Measurements from ENCODE around the gene IPCEF1. TPM values are rescaled to one million over a fixed set of nuclear protein-coding genes. Genes with fewer than 3 reads are reported as not detected.

The IPCEF1 gene
- polyA plus RNA-seq, 3 donors, result 14.7 to 29.7 (median 16.5) TPM

DNA sequence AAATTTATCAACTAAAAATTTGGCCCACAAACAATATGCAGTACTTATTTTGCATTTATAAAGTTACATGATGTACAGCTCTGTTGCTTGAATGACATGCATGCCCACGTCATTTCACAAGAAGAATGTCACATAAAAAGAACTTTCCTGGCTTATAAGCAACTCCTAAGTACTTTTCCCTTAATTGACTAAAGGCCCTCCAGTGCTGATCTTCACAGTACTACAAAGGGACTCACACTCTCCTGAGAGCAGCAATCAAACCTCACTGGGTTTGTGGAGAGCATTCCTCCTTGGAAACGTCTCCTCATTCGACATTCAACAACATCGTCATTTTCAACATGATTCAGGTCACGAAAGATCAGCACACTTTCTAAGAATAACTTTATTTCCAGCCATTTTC is 111.1 kb downstream of the IPCEF1 start:
- no peaks in the 10 kb centered on the region for H3K27me3 ChIP-seq (ENCODE audit: control insufficient read depth in 2 of 2, insufficient read depth in 2 of 2, low read length in 2 of 2)
- TF ChIP-seq, protein P1, sequence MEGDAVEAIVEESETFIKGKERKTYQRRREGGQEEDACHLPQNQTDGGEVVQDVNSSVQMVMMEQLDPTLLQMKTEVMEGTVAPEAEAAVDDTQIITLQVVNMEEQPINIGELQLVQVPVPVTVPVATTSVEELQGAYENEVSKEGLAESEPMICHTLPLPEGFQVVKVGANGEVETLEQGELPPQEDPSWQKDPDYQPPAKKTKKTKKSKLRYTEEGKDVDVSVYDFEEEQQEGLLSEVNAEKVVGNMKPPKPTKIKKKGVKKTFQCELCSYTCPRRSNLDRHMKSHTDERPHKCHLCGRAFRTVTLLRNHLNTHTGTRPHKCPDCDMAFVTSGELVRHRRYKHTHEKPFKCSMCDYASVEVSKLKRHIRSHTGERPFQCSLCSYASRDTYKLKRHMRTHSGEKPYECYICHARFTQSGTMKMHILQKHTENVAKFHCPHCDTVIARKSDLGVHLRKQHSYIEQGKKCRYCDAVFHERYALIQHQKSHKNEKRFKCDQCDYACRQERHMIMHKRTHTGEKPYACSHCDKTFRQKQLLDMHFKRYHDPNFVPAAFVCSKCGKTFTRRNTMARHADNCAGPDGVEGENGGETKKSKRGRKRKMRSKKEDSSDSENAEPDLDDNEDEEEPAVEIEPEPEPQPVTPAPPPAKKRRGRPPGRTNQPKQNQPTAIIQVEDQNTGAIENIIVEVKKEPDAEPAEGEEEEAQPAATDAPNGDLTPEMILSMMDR (IDR thresholded peaks at IDR 0.05), result no peak
- no peak overlapping the region for H2AFZ ChIP-seq (ENCODE audit: insufficient read depth, low read depth, low read length, poor library complexity, severe bottlenecking)
- H3K79me2 ChIP-seq (ENCODE audit: insufficient read depth, low read length), result peaks cover 93% of the 10 kb centered on the region
- no peak overlapping the region for H3K4me2 ChIP-seq (replicated peaks; ENCODE audit: extremely low read depth, low read length, poor library complexity, severe bottlenecking)
- 100% methylated on average over 1 of the region's 5 CpGs for WGBS (ENCODE audit: insufficient coverage)
- no peak for DNase-seq
- Mint-ChIP-seq H3K27me3 (ENCODE audit: low read depth in 3 of 3) (peaks cover 0 to 1% (median 0%) of the 10 kb centered on the region in 3 donors), H3K36me3 (peaks cover 53 to 63% of the 10 kb centered on the region in 2 donors), H3K9me3 (no peaks in the 10 kb centered on the region), H3K4me3 (peak overlapping the region in 1 of 2 donors; percentile 7), H3K4me1 (peaks cover 47% of the 10 kb centered on the region), H3K27ac (peak overlapping the region in 2 of 7 donors; percentile 4 to 34)
- peaks cover 30 to 52% of the 10 kb centered on the region in 2 donors for H3K4me1 ChIP-seq (ENCODE audit: control insufficient read depth in 1 of 2, insufficient read depth in 2 of 2, low read length in 2 of 2)
- peak overlapping the region in 1 of 2 donors; percentile 37 for H3K27ac ChIP-seq (ENCODE audit: low read depth in 1 of 2, low read length in 2 of 2)
- no peaks in the 10 kb centered on the region for H3K9me3 ChIP-seq (replicated peaks in 1 of 2; ENCODE audit: control insufficient read depth in 1 of 2, insufficient read depth in 1 of 2, low read length in 2 of 2)
- H3K4me3 ChIP-seq (replicated peaks in 1 of 3; ENCODE audit: low read depth in 2 of 3, low read length in 3 of 3), result no peak overlapping the region
- intact Hi-C loops (cut with micrococcal nuclease), result no loop called here
- H4K20me1 ChIP-seq (ENCODE audit: insufficient read depth, low read length), result peaks cover 27% of the 10 kb centered on the region
- no peak overlapping the region for H3K9ac ChIP-seq (ENCODE audit: insufficient read depth, low read length, poor library complexity, severe bottlenecking)
- peaks cover 36 to 58% of the 10 kb centered on the region in 2 donors for H3K36me3 ChIP-seq (replicated peaks in 1 of 2; ENCODE audit: control insufficient read depth in 1 of 2, insufficient read depth in 2 of 2, low read length in 2 of 2)

DNA sequence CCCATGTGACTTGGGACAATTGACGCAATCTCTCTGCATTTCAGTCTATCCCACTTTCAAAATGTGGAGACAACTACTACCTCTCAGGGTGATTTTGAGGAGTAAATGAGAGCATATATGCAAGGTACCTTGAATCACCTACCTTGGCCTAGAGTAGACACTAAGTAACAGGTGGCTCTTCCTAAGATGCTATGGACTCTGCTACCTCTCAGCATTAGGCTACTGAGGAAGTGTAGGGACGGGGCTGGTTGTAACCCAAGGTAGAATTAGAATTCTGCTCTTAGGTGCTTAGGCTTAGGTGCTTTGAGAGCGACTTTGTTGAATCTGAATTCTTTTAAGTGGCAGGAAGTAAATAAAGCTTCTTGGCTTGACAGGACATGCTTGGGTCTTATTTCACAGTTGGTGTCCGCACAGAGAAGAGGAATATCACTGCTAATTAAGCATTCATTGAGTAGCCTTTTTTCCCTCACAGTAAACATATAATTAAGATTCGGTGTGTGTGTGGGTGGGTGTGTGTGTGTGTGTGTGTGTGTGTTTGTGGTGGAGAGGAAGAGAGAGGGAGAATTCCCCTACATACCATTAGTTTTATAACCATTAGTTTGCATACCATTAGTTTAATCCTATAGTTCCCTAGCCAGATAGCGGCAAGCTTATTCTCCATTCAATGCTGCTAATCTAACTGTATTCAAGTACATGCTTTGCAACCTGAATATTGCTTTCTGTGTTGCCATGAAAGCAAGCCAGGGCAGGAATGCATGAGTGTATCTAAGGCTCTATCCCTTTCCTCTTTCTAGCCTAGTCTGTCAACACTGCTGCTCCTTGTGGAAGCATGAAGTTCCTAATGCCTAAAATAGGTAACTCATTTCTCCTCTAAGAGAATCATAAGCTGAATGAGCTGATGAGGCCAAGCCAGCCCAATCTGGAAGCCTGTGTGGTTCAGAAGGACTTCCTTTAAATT is 112.5 kb downstream of the IPCEF1 start:
- Histone ChIP-seq H3K9me3 (replicated peaks in 1 of 2; ENCODE audit: control insufficient read depth in 1 of 2, insufficient read depth in 1 of 2, low read length in 2 of 2) (no peaks in the 10 kb centered on the region), H3K9ac (ENCODE audit: insufficient read depth, low read length, poor library complexity, severe bottlenecking) (no peak overlapping the region), H2AFZ (ENCODE audit: insufficient read depth, low read depth, low read length, poor library complexity, severe bottlenecking) (no peak overlapping the region), H3K27ac (ENCODE audit: low read depth in 1 of 2, low read length in 2 of 2) (peak overlapping the region in 1 of 2 donors; percentile 37), H3K27me3 (ENCODE audit: control insufficient read depth in 2 of 2, insufficient read depth in 2 of 2, low read length in 2 of 2) (no peaks in the 10 kb centered on the region), H3K36me3 (replicated peaks in 1 of 2; ENCODE audit: control insufficient read depth in 1 of 2, insufficient read depth in 2 of 2, low read length in 2 of 2) (peaks cover 38 to 61% of the 10 kb centered on the region in 2 donors), H3K4me1 (ENCODE audit: control insufficient read depth in 1 of 2, insufficient read depth in 2 of 2, low read length in 2 of 2) (peaks cover 18 to 38% of the 10 kb centered on the region in 2 donors), H4K20me1 (ENCODE audit: insufficient read depth, low read length) (peaks cover 34% of the 10 kb centered on the region), H3K4me3 (replicated peaks in 1 of 3; ENCODE audit: low read depth in 2 of 3, low read length in 3 of 3) (no peak overlapping the region), H3K4me2 (replicated peaks; ENCODE audit: extremely low read depth, low read length, poor library complexity, severe bottlenecking) (no peak overlapping the region), H3K79me2 (ENCODE audit: insufficient read depth, low read length) (peaks cover 93% of the 10 kb centered on the region)
- WGBS (ENCODE audit: insufficient coverage), result 100% methylated on average over 1 of the region's 6 CpGs
- no peak for DNase-seq
- Mint-ChIP-seq H3K27ac (peak overlapping the region in 2 of 7 donors; percentile 9 to 44), H3K4me1 (peaks cover 36% of the 10 kb centered on the region), H3K9me3 (no peaks in the 10 kb centered on the region), H3K36me3 (peaks cover 56 to 71% of the 10 kb centered on the region in 2 donors), H3K27me3 (ENCODE audit: low read depth in 3 of 3) (peaks cover 0 to 1% (median 0%) of the 10 kb centered on the region in 3 donors), H3K4me3 (no peak overlapping the region)
- TF ChIP-seq, protein P1 (IDR thresholded peaks at IDR 0.05), result no peak
- intact Hi-C loops (cut with micrococcal nuclease), result no loop called here

Data from CD14-positive monocyte (primary cell).